GM18519 (cell line): ENCODE measurements around the gene TPM2.
"Not testable (repeated sequence)": the region's sequence is repeated elsewhere in the genome, so short reads cannot be mapped to it uniquely, and the experiment has no call there.

Source experiments
- ATAC-seq: cut with Tn5 transposase; IDR thresholded peaks from one replicate; pipeline ENCODE4 v1.9.1; 2021; ENCODE audit warnings: mild to moderate bottlenecking, moderate library complexity; ENCODE audit not compliant: unreplicated experiment, low FRiP score

TPM2 gene

DNA sequence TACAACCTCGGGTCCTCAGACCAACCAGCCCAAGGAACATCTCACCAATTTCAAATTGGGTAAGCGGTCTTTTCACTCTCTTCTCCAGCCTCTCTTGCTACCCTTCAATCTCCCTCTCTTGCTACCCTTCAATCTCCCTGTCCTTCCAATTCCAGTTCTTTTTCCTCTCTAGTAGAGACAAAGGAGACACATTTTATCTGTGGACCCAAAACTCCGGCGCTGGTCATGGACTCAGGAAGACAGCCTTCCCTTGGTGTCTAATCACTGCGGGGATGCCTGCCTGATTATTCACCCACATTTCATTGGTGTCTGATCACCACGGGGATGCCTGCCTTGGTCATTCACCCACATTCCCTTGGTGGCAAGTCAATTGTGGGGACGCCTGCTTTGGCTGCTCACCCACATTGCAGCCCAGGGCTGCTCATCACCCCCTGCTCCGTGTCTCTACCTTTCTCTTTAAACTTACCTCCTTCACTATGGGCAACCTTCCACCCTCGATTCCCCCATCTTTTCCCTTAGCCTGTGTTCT lies 52.2 kb downstream of the TPM2 start:
- not testable (repeated sequence) for ATAC-seq

DNA sequence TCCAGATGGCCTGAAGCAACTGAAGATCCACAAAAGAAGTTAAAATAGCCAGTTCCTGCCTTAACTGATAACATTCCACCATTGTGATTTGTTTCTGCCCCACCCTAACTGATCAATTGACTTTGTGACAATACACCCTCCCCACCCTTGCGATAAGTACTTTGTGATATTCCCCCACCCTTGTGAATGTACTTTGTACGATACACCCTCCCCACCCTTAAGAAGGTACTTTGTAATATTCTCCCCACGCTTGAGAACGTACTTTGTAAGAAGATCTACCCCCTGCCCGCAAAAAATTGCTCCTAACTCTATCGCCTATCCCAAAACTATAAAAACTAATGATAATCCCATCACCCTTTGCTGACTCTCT lies 52.9 kb downstream of the TPM2 start:
- ATAC-seq, result not testable (repeated sequence)

DNA sequence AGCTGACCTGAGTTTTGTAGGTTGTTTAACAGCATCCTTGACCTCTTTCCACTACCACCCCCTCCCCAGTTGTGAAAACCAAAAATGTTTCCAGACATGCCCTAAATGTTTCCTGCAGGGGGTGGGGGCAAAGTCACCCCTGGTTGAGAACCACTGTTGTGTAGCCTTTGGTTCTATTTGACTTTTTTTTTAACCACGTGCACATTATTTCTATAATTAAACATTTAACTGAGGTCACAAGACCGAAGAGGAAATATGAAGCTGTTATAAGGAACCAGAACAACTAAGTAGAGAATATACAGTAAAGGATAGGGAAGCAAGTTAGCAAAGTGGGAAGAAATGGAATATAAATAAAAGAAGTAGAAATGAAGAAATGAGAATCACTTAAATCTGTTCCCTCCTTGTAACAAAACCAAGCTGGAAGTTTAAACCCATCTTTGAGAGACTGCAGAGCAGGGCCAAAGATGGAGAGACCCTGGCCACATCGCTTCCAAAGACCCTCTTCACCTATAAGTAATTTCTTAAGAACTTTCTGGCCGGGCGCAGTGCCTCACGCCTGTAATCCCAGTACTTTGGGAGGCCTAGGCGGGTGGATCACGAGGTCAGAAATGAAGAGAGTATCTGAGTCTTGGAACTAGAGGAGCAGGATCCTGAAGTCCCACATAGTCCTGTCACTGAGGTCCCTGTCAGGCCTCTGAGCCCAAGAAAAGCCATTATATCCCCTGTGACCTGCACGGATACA lies 53.4 kb downstream of the TPM2 start:
- no peak for ATAC-seq

DNA sequence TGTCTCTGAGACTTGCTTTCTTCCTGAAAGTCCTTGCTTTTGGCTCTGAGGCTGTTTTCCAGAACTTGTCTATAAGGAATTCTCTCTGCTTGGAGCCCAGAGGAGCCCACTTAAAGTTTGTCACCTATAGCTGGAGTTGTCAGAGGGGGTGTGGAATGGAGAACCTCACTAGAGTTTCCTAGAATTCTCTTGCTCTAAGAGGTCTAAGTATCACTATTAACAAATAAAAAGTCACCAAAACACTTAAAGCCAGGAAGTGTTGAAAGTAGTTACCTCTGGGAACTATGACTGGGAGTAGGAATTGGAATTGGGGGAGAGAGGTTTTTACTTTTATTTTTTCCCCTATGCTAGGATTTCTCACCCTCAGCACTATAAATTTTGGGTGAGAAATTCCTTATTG lies 54.0 kb downstream of the TPM2 start:
- ATAC-seq, result no peak
